Type B pancreatic cell (in vitro differentiated cells): ENCODE measurements around the gene RHO. TPM values are rescaled to one million over a fixed set of nuclear protein-coding genes. Genes with fewer than 3 reads are reported as not detected.

ENCODE experiments used
- DNase-seq: peaks from one replicate; pipeline ENCODE4 v3.0.0; 2021; ENCODE audit warnings: mixed read lengths; ENCODE audit not compliant: unreplicated experiment; ENCODE audit errors: extremely low spot score
- H3K27ac Mint-ChIP-seq: 2 replicates; pipeline ENCODE4 v1.8.0; 2021; ENCODE audit warnings: mild to moderate bottlenecking, mixed read lengths
- H3K27me3 Mint-ChIP-seq: 2 replicates; pipeline ENCODE4 v1.8.0; 2021; ENCODE audit warnings: mixed read lengths
- H3K36me3 Mint-ChIP-seq: 2 replicates; pipeline ENCODE4 v1.8.0; 2021; ENCODE audit warnings: mixed read lengths
- H3K4me1 Mint-ChIP-seq: one replicate; pipeline ENCODE4 v1.8.0; 2021; ENCODE audit warnings: mixed read lengths; ENCODE audit not compliant: unreplicated experiment
- H3K4me3 Mint-ChIP-seq: 2 replicates; pipeline ENCODE4 v1.8.0; 2021; ENCODE audit warnings: mild to moderate bottlenecking, mixed read lengths
- H3K9me3 Mint-ChIP-seq: 2 replicates; pipeline ENCODE4 v1.8.0; 2021; ENCODE audit warnings: mixed read lengths
- CTCF ChIP-seq: fragments of 200-600 bp; sonication (generic); conservative IDR thresholded peaks from 2 replicates; pipeline ENCODE4 v1.5.0; 2021; ENCODE audit warnings: antibody characterized with exemption, mild to moderate bottlenecking
- total RNA-seq: library from RNA; stranded (reverse); gene quantifications from 2 replicates; pipeline ENCODE4 v1.2.1, GENCODE V29; 2021; ENCODE audit warnings: low replicate concordance

Gene RHO
- total RNA-seq, 1 donor from 2014 or later: not detected

- Mint-ChIP-seq H3K4me3 (no peak overlapping the region), H3K27me3 (no peaks in the 10 kb centered on the region), H3K9me3 (no peaks in the 10 kb centered on the region), H3K36me3 (peaks cover 7% of the 10 kb centered on the region), H3K4me1 (no peaks in the 10 kb centered on the region), H3K27ac (no peak overlapping the region)
- DNase-seq: no peak
- TF ChIP-seq CTCF: no peak
These were observed 28.1 kb upstream of the RHO start for GRCh38 chr3:129500334-129500658.

GRCh38 chr3:129501630-129502029 is 26.8 kb upstream of the RHO start:
- Mint-ChIP-seq H3K4me1 (no peaks in the 10 kb centered on the region), H3K27me3 (no peaks in the 10 kb centered on the region), H3K9me3 (no peaks in the 10 kb centered on the region), H3K4me3 (no peak overlapping the region), H3K36me3 (peaks cover 7% of the 10 kb centered on the region), H3K27ac (no peak overlapping the region)
- no peak for DNase-seq
- TF ChIP-seq CTCF: no peak

GRCh38 chr3:129502641-129503408 is 25.6 kb upstream of the RHO start:
- no peaks in the 10 kb centered on the region for H3K27me3 Mint-ChIP-seq
- H3K4me3 Mint-ChIP-seq: no peak overlapping the region
- peaks cover 7% of the 10 kb centered on the region for H3K36me3 Mint-ChIP-seq
- H3K4me1 Mint-ChIP-seq: no peaks in the 10 kb centered on the region
- H3K9me3 Mint-ChIP-seq: no peaks in the 10 kb centered on the region
- no peak for DNase-seq
- no peak overlapping the region for H3K27ac Mint-ChIP-seq
- TF ChIP-seq CTCF: no peak

- Mint-ChIP-seq H3K36me3 (peaks cover 7% of the 10 kb centered on the region), H3K9me3 (no peaks in the 10 kb centered on the region), H3K27me3 (no peaks in the 10 kb centered on the region), H3K27ac (no peak overlapping the region), H3K4me1 (no peaks in the 10 kb centered on the region), H3K4me3 (no peak overlapping the region)
- no peak for DNase-seq
- no peak for TF ChIP-seq CTCF
These were observed 24.8 kb upstream of the RHO start for GRCh38 chr3:129503471-129504291.

- H3K4me1 Mint-ChIP-seq: no peaks in the 10 kb centered on the region
- no peak overlapping the region for H3K27ac Mint-ChIP-seq
- TF ChIP-seq CTCF: no peak
- peaks cover 7% of the 10 kb centered on the region for H3K36me3 Mint-ChIP-seq
- H3K4me3 Mint-ChIP-seq: no peak overlapping the region
- H3K9me3 Mint-ChIP-seq: no peaks in the 10 kb centered on the region
- no peaks in the 10 kb centered on the region for H3K27me3 Mint-ChIP-seq
- no peak for DNase-seq
These were observed 23.9 kb upstream of the RHO start for GRCh38 chr3:129504471-129505100.
